ENCODE data around the gene MYCN.
"Not testable (repeated sequence)": the region's sequence is repeated elsewhere in the genome, so short reads cannot be mapped to it uniquely, and the experiment has no call there.

The MYCN gene

DNA sequence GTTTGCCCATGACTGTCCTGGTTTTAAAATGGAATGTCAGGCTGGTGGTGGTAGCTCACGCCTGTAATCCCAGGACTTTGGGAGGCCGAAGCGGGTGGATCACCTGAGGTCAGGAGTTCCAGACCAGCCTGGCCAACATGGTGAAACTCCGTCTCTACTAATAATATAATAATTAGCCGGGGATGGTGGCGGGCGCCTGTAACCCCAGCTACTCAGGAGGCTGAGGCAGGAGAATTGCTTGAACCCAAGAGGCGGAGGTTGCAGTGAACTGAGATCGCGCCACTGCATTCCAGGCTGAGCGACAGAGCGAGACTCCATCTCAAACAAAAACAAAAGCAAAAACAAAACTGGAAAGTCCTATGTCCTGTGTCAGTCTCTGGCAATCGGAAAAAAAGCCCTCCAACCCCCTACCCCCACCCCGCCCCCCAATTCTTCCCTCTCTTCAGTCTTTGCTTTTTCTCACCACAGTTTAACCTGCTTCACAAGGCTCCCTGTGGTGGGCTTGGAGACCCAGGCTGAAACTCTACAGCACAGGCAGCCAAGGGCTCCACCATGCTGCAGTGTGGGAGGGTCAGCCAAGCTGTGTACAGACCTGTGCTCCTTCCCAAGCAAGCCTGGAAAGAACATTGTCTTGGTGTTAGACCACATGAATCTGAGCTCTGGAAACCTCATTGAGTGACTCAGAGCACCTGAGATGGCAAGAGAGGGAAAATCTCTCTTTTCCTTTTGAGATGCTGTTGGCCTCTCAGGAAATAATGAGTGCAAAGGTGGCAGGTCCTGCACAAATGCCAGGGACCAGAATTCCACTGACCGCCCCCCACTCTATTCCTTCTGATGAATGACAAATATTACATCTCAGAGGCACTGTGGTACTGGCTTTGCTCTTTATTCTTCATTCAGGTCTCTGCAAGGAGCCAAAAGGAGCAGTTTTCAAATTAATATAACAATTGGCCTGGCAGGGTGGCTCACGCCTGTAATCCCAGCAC is 16.7 kb downstream of the MYCN start:
- no peak overlapping the region for H3K4me3 ChIP-seq (ENCODE audit: low read depth, low read length)

DNA sequence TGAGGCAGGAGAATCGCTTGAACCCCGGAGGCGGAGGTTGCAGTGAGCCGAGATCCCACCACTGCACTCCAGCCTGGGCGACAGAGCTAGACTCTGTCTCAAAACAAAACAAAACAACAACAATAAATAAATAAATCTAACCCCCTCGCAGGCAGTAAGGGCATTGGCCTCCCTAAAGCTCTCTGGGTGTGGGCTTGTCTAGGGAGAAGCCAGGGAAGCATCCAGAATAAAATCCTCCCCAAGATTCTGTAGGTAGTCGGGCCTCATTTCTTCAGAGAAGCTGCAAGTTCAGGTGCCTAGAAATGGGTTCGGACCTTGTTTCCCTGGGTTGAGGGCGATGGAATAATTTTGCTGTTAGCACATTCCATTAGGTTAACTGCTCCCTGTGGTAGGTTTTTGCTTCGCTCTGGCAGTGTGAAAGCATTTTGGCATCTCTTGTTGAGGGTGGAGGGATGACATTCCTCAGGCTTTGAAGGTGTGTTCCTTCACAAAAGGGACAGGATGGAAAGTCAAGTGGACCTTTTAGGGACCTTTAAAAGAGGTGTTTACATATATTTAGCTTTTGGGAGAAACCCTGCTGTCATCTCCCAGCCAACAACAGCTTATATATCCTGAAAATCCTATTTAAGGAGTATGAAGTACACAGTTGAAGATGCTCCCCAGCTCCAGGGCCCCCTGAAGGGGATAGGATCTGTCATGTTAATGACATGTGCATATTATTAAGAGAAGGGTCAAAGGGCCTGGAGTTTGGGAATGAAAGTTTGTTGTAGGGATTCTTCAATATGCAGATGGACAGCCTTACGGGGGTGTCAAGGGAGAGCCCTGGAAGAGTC is 17.7 kb downstream of the MYCN start:
- H3K4me3 ChIP-seq (ENCODE audit: low read depth, low read length): no peak overlapping the region

DNA sequence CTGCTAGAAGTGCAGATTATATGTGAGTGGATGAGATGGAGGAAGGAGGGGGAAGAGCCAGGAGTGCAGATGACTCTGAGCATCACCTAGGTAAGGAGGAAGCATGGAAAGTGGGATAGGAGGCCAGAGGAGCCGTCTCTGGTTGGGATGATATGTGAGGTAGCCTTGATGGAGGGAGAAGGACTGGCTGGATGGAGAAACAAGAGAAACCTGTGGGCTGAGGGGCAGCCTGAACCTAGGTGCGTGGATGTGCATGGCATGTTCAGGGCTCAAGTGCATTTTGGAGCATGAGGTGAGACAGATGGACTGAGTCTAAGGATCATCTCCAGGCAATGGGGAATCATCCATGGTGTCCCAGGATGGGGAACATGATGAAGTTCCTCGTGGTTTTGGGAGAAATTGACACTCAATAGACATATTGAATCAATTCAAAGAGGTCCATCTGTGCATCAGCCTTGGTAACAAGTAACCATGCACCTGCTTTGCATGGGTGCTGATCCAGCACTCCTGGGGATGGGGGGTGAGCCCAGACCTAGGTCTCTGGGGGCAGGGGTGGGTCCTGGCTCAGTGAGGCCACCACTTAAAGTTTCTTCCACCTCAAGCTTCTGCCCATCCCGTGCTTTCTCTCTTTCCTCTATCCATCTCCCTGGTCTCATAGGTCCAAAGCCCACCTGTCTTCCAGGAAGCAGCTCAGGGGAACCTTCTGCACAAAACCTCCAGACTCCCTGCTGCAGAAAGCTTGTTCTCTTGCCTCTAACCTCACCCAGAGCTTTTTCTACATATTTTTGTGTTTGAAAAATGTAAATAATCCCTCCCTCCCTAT is 19.2 kb downstream of the MYCN start:
- no peak overlapping the region for H3K4me3 ChIP-seq (ENCODE audit: low read depth, low read length)

DNA sequence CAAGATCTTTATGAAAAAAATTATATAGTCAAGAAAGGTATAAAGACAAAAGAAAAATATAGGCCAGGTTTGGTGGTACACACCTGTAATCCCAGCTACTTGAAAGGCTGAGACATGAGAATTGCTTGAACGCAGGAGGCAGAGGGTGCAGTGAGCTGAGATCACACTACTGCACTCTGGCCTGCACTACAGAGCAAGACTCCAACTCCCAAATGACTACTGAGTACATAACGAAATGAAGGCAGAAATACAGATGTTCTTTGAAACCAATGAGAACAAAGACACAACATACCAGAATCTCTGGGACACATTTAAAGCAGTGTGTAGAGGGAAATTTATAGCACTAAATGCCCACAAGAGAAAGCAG is 19.8 kb downstream of the MYCN start:
- H3K4me3 ChIP-seq (ENCODE audit: low read depth, low read length): not testable (repeated sequence)

DNA sequence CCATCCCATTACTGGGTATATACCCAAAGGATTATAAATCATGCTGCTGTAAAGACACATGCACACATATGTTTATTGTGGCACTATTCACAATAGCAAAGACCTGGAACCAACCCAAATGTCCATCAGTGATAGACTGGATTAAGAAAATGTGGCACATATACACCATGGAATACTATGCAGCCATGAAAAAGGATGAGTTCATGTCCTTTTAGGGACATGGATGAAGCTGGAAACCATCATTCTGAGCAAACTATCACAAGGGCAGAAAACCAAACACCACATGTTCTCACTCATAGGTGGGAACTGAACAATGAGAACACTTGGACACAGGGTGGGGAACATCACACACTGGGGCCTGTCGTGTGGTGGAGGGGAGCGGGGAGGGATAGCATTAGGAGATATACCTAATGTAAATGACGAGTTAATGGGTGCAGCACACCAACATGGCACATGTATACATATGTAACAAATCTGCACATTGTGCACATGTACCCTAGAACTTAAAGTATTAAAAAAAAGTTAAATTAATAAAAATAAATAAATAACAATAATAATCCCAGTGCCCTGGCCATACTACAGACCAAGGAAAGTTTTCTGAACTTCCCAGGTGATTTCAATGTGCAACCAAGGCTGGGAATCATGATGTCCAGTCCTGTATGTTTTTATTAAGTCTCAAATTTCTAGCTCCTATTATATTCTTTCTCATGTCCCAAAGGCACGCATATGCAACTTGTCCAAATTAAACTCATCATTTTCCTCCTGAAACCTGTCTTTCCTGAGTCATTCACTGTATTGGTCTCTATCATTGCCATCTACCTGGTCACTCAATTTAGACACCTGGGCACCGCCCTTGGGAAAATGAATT is 23.0 kb downstream of the MYCN start:
- H3K4me3 ChIP-seq (ENCODE audit: low read depth, low read length): not testable (repeated sequence)

DNA sequence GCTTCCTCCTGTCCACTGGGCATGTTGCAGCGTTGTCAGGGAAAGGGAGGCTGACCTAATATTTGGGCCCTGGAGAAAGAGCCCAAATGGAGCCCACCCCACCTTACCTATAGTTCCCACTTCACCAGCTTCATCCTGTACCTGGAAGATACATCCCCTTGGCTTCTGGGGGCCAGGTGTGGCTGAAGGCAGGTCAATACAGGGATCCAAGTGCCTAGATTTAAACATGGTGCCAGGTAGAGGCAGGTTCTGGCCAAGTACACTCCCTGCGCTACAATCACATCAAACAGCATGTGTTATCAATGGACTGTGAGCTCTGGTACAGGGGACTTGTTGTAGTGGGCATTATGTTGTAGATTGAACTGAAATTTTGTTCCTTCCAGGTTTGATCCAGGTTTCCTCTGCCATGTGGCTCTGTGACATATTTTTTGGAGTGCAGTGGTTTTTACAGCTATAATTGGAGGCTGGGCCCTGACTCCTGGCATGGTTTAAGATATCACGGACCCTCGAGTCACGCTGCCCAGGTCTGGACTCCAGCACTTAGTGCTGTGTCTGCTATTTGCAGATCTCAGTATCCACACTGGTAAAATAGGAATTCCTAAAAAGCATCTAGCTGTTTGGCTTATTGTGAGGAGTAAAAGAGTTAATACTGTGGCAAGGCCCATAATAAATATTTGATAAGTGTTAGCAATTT is 23.8 kb downstream of the MYCN start:
- H3K4me3 ChIP-seq (ENCODE audit: low read depth, low read length): no peak overlapping the region

DNA sequence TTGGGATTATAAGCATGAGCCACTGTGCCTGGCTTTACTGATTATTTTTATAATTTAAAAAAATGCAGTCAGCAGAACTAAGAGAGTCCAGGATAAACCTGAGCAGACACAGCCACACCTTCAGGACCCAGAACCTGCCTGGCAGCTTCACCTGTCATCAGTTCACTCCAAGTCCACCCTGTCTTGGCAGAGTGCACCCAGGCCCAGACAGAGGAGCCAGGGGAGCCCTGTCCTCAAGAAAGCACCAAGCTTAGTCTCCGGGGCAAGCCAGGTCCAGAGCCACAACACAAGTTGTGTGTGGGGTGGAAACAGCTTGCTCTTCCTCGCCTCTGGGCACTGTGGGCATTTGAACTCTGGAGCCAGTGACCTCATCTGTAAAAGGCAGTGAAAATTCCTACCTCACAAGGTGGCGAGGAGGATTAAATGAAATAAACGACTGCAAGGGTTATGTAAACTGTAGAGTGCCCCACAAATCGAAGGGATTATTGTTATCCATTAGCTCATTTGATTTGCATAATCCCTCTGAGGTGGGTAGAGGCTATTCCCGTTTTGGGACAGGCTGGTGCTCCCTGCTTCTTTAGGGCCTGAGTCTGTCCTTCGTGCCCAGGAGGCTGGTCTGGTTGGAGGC is 24.7 kb downstream of the MYCN start:
- H3K4me3 ChIP-seq (ENCODE audit: low read depth, low read length): no peak overlapping the region

DNA sequence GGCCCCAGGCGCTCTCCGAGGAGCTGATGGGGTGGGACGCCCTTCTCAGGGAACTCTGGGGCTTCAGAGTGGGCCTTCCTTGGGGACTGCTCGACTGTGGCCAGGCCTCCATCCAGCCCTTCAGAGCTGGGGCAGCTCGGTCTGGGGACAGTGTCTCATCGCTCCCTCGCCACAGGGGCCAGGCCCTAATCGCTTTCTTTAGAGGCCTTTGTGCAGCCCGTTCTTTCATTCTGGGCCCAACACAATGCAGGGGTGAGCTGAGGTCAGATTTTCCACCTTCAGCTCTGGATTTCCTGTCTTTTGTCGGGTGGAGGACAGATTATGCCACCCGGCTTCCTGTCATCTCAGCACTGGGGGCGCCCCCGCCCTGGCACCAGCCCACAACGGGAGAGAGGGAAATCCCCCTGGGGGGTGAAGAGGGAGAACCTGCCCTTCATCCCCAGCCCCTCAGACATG is 25.2 kb downstream of the MYCN start:
- no peak overlapping the region for H3K4me3 ChIP-seq (ENCODE audit: low read depth, low read length)

DNA sequence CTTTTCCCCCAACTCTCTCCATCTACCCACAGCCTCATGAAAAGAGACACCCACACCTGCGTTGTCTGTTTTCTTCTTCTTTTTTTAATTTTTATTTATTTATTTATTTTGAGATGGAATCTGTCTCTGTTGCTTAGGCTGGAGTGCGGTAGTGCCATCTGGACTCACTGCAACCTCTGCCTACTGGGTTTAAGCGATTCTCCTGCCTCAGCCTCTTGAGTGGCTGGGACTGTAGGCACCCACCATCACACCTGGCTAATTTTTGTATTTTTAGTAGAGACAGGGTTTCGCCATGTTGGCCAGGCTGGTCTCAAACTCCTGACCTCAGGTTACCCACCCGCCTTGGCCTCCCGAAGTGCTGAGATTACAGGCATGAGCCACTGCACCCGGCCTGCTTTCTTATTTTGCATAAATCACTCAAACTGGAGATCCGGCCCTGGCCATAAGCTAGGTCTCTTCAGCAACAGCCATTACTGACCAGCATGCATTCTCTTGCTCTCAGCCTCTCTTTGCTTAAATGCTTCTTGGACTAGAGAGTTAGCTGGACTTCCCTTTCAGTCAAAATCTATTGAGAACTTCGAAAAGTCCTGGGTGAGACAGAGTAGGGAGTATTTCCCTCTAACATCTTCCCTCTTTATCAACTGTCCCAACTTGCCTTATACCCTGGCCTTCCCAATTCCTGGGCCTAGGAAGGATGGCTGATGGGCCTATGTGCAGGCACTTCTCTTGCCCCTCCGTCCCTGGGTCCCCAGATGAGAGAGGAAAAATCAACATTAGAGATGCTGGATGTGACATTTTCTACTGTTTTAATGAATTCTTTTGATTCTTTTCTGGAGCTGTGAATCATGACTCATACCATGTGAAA is 27.3 kb downstream of the MYCN start:
- H3K4me3 ChIP-seq (ENCODE audit: low read depth, low read length): no peak overlapping the region

DNA sequence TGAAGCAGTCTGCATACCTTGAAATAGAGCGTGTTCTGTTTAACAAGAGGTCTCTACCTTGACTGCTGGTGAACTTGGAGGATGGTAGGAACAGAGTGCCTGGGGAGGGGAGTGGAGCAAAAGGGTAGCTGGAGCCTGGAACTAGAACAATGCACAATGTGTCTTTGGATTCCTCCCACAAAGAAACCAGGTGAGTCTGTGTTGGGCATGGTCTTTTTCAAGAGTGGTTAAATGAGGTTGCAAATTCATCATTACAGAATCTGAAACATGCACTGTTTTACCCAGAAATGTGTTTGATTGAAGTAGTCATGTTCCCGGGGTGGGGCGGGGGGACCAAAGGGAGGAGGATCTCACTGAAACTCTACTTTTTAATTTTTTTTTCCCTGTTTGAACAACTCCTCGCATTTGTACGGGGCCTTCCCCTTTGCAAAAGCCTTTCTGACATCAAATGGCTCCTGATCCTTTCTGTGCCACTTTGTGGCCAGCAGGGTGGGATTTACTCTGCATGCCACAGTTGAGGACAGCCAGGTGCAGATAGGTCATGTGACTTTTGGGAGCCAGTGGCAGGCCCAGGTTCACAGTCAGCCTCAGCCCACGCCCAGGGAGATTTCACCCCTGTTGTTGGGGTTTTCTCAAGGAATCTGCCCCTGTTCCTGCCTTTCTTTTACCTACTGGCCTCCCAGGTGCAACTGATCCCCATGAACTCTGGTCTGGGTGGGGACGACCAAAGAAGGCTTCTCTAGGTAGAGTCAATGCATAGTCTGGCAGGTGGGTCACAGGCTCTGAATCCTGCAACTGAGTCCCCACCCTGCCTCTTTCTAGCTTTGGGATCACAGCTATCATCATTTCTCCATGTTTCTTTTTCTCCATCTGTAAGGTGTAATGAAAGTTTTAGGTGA is 28.2 kb downstream of the MYCN start:
- no peak overlapping the region for H3K4me3 ChIP-seq (ENCODE audit: low read depth, low read length)

DNA sequence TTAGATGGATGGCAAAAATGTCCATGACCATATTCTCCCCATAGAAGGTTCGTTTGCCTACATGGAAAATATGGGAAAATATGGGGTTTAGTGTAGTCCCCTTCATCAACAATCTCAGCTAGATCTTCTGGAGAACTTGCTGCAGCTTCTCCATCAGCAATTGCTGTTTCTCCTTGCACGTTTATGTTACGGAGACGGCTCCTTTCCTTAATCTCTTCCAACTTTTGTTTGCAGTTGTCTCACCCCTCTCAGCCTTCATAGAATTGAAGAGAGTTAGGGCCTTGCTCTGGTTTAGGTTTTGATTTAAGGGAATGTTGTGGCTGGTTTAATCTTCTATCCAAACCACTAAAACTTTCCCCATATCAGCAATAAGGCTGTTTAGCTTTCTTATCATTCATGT is 28.9 kb downstream of the MYCN start:
- no peak overlapping the region for H3K4me3 ChIP-seq (ENCODE audit: low read depth, low read length)

DNA sequence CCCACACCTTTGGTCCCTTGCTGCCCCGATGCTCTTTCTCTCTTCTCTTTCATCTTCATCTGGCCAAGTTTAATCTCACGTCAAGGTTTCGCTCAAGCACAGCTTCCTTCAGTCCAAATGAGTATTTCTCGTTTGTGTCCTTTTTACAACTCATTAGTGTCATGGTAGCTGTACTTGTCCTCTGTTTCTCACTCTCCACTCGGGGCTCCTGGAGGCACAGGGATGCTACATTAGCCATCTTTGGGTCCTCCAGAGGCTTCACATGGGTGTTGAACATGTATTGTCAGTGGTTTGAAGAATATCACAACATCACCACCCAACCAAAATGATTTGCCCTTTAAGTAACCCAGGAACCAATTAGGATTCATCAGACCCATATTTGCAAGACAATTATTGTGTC is 30.4 kb downstream of the MYCN start:
- no peak overlapping the region for H3K4me3 ChIP-seq (ENCODE audit: low read depth, low read length)

DNA sequence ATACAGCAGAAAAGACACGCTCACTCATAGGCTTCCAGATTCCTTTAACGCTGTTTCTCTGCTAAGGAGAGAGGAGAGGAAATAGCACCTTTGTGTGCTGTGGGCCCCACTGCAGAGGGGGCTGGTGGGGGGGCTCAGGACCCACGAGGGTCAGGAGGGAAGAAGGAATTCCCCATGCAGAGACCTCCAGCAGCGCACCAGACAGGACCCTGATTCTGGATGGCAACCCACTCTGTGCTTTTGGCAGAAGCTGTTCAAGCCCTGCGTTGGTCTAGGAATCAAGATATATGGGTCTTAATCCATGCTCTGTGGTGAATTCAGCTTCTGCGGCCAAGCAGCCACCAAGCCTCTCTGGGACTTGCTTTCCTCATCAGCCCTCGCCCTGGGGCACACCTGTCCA is 31.0 kb downstream of the MYCN start:
- H3K4me3 ChIP-seq (ENCODE audit: low read depth, low read length): no peak overlapping the region

DNA sequence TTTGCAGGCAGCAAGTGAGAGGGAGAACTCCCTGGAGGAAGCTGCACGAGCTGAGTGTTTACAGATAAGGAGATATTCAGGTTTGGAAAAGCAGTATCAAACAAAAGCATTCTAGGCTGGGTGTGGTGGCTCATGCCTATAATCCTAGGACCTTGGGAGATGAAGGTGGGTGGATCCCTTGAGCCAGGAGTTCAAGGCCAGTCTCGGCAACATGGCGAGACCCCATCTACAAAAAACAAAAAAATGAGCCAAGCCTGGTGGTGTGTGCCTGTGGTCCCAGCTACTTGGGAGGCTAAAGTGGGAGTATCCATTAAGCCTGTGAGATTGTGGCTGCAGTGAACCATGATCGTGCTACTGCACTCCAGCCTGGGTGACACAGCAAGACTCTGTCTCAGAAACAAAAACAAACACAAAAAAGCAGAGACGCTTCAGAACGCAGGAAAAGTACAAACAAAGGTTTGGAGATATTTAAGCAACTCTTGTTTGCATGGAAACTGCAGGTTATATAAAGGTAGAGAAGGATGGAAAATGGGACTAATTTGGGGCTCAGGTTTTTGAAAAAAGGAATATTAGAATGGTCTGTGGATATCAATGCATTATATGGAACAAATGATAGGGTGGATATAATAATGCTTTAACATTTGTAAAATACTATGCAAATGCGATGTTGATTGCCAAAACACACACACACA is 31.6 kb downstream of the MYCN start:
- H3K4me3 ChIP-seq (ENCODE audit: low read depth, low read length): no peak overlapping the region

DNA sequence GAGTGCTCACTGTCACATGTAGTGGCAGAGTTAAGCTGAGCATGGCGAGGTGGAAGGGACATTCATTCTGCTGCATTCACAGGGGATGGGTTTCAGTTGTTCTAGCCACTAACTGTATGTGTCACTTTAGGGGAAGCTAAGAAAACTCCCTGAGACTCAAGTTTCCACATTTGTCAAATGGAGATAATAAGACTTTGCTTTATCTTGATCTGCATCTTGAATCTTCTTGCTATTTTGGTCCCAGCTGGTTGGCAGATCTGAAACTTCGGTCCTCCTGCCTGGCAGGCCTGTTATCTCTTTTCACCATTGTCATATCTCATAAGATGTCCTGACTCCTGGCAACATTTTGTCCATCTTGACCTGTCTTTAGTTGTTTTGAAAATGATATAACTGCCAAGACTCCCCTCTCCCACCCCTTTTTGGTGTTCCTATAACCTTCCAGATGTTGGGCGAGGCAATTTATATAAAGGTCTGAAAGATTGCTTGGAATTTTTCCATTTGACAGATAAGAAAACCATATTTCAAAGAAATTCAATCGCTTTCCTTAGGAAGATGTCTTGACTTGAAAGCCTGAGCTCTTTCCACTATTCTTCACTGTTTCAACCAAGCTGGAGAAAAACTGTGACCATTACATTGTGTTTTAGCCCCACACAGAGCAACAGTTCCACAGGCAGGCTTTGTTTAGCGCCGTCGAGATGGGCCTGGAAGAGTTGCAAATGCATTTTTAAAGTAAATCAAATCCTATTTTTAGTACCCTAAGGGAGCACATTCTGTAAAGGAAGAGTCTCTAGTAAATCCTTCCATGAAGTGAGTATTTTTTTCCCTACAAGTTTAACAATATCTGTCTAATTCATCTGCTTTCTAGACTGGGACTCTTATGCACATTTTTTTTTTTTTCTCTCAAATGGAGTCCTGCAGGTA is 33.4 kb downstream of the MYCN start:
- H3K4me3 ChIP-seq (ENCODE audit: low read depth, low read length): no peak overlapping the region

Data from iPS-11a (cell line).